Glutamatergic neuron (in vitro differentiated cells): ENCODE data around the gene SOS2. TPM values are rescaled to one million over a fixed set of nuclear protein-coding genes. Genes with fewer than 3 reads are reported as not detected.

ENCODE experiments used
- DNase-seq: peaks from one replicate; pipeline ENCODE4 v3.0.0; 2022
- H3K27ac Mint-ChIP-seq: one replicate; pipeline ENCODE4 v1.8.0; 2020; ENCODE audit warnings: mild to moderate bottlenecking, mixed read lengths, inconsistent platforms; ENCODE audit not compliant: unreplicated experiment
- H3K27me3 Mint-ChIP-seq: one replicate; pipeline ENCODE4 v1.8.0; 2020; ENCODE audit warnings: mild to moderate bottlenecking, moderate library complexity, mixed read lengths, inconsistent platforms; ENCODE audit not compliant: unreplicated experiment
- H3K36me3 Mint-ChIP-seq: one replicate; pipeline ENCODE4 v1.8.0; 2020; ENCODE audit warnings: mild to moderate bottlenecking, mixed read lengths, inconsistent platforms; ENCODE audit not compliant: unreplicated experiment
- H3K4me1 Mint-ChIP-seq: one replicate; pipeline ENCODE4 v1.8.0; 2020; ENCODE audit warnings: mild to moderate bottlenecking, low read depth, mixed read lengths, inconsistent platforms; ENCODE audit not compliant: unreplicated experiment
- H3K4me3 Mint-ChIP-seq: one replicate; pipeline ENCODE4 v1.8.0; 2020; ENCODE audit warnings: mild to moderate bottlenecking, mixed read lengths, inconsistent platforms; ENCODE audit not compliant: unreplicated experiment
- H3K9me3 Mint-ChIP-seq: one replicate; pipeline ENCODE4 v1.8.0; 2020; ENCODE audit warnings: mild to moderate bottlenecking, moderate library complexity, mixed read lengths, inconsistent platforms; ENCODE audit not compliant: unreplicated experiment
- CTCF ChIP-seq: fragments of 200-600 bp; sonication (generic); IDR thresholded peaks from one replicate; pipeline ENCODE4 v1.5.0; 2021; ENCODE audit not compliant: partially characterized antibody, unreplicated experiment
- total RNA-seq: library from RNA; stranded (reverse); fragmentation: NEBNext Ultra II Directional; extraction: Animal tissue kit (Norgen Biotek cat#: 25700); gene quantifications from one replicate; pipeline ENCODE4 v1.2.1, GENCODE V29; 2021; ENCODE audit not compliant: unreplicated experiment

The SOS2 gene
- total RNA-seq, 1 donor from 2014 or later = 50.4 TPM

- peaks cover 6% of the 10 kb centered on the region for H3K36me3 Mint-ChIP-seq
These were observed 139.3 kb downstream of the SOS2 start for GRCh38 chr14:50092006-50092555.

GRCh38 chr14:50091240-50091913 is 140.0 kb downstream of the SOS2 start:
- peaks cover under 1% of the 10 kb centered on the region for H3K27me3 Mint-ChIP-seq

More at GRCh38 chr14:50092006-50092555, 139.3 kb downstream of the SOS2 start:
- TF ChIP-seq CTCF = no peak
- Mint-ChIP-seq H3K9me3 (peaks cover 3% of the 10 kb centered on the region), H3K27ac (no peak overlapping the region), H3K4me1 (peaks cover 21% of the 10 kb centered on the region), H3K4me3 (no peak overlapping the region), H3K27me3 (no peaks in the 10 kb centered on the region)
- no peak for DNase-seq

GRCh38 chr14:50089208-50089607 is 142.2 kb downstream of the SOS2 start:
- H3K4me3 Mint-ChIP-seq = no peak overlapping the region

More at GRCh38 chr14:50091240-50091913, 140.0 kb downstream of the SOS2 start:
- TF ChIP-seq CTCF = no peak
- H3K36me3 Mint-ChIP-seq = peaks cover 6% of the 10 kb centered on the region
- H3K9me3 Mint-ChIP-seq = peaks cover 3% of the 10 kb centered on the region
- H3K4me3 Mint-ChIP-seq = no peak overlapping the region
- no peak overlapping the region for H3K27ac Mint-ChIP-seq
- DNase-seq = no peak
- peaks cover 23% of the 10 kb centered on the region for H3K4me1 Mint-ChIP-seq

GRCh38 chr14:50088731-50089130 is 142.6 kb downstream of the SOS2 start:
- H3K36me3 Mint-ChIP-seq = no peaks in the 10 kb centered on the region
- H3K4me3 Mint-ChIP-seq = no peak overlapping the region
- H3K9me3 Mint-ChIP-seq = no peaks in the 10 kb centered on the region
- peaks cover 29% of the 10 kb centered on the region for H3K4me1 Mint-ChIP-seq
- peaks cover 3% of the 10 kb centered on the region for H3K27me3 Mint-ChIP-seq
- no peak for DNase-seq
- H3K27ac Mint-ChIP-seq = no peak overlapping the region
- TF ChIP-seq CTCF = no peak

More at GRCh38 chr14:50089208-50089607, 142.2 kb downstream of the SOS2 start:
- Mint-ChIP-seq H3K9me3 (peaks cover 3% of the 10 kb centered on the region), H3K36me3 (no peaks in the 10 kb centered on the region), H3K27ac (no peak overlapping the region), H3K27me3 (peaks cover 3% of the 10 kb centered on the region), H3K4me1 (peaks cover 32% of the 10 kb centered on the region)
- DNase-seq = no peak
- TF ChIP-seq CTCF = no peak

GRCh38 chr14:50088117-50088515 is 143.3 kb downstream of the SOS2 start:
- no peak overlapping the region for H3K4me3 Mint-ChIP-seq
- no peaks in the 10 kb centered on the region for H3K9me3 Mint-ChIP-seq
- no peak for DNase-seq
- peaks cover 3% of the 10 kb centered on the region for H3K27me3 Mint-ChIP-seq
- no peak for TF ChIP-seq CTCF
- peaks cover 27% of the 10 kb centered on the region for H3K4me1 Mint-ChIP-seq
- no peaks in the 10 kb centered on the region for H3K36me3 Mint-ChIP-seq
- peak overlapping the region; percentile 11 for H3K27ac Mint-ChIP-seq
